Skeletal muscle tissue (tissue), 4 donors: Measurements from ENCODE around the gene AMBRA1. TPM values are rescaled to one million over a fixed set of nuclear protein-coding genes. Genes with fewer than 3 reads are reported as not detected.

Experiments used
- H3K27ac ChIP-seq: one replicate; pipeline ENCODE4 v1.7.0; 2013; ENCODE audit warnings: mild to moderate bottlenecking, low read depth, low read length, inconsistent platforms
- H3K27me3 ChIP-seq, 3 donors: one replicate each; pipeline ENCODE4 v1.7.0; 2013; ENCODE audit warnings: low read length in 3 of 3; ENCODE audit not compliant: control insufficient read depth in 3 of 3, insufficient read depth in 3 of 3
- H3K36me3 ChIP-seq, 3 donors: one replicate each; pipeline ENCODE4 v1.7.0; 2013; ENCODE audit warnings: low read length in 3 of 3; ENCODE audit not compliant: control insufficient read depth in 3 of 3, insufficient read depth in 3 of 3
- H3K4me1 ChIP-seq, 3 donors: one replicate each; pipeline ENCODE4 v1.7.0; 2013; ENCODE audit warnings: low read length in 3 of 3, mild to moderate bottlenecking in 3 of 3; ENCODE audit not compliant: control insufficient read depth in 3 of 3, insufficient read depth in 3 of 3
- H3K4me3 ChIP-seq, 3 donors: one replicate each; pipeline ENCODE4 v1.7.0; 2013; ENCODE audit warnings: low read length in 3 of 3
- H3K9ac ChIP-seq, 3 donors: one replicate each; pipeline ENCODE4 v1.7.0; 2013; ENCODE audit warnings: low read length in 3 of 3, mild to moderate bottlenecking in 3 of 3, moderate library complexity in 2 of 3, low read depth in 1 of 3
- H3K9me3 ChIP-seq, 3 donors: one replicate each; pipeline ENCODE4 v1.7.0; 2013; ENCODE audit warnings: low read length in 3 of 3; ENCODE audit not compliant: control insufficient read depth in 3 of 3
- total RNA-seq: library from RNA; depleted of rRNA; stranded (reverse); fragments of >200 nt; gene quantifications from one replicate; pipeline ENCODE4 v1.2.3, GENCODE V29; 2014
- donor health status: Osteomylitis.

AMBRA1 gene
- total RNA-seq, 1 donor from 2014 or later, result 17.7 TPM

DNA sequence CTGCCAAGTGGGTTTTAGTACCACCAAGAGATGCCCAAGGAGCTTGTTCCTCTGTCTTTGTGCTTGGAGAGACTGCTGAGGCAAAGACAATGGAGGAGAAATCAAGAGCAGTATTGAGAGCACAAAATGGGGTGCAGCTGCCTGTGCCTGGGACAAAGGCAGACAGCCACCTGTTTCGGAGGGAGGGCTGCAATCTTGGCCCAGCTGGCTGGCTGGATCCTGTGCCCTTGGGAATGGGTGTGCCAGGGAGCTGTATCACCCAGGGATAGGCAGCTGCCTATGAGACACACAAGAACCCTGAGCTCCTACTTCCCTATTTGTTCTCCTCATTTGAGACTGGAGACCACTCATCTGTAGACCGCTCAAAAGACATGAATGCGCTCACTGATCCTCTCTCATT, 178.9 kb downstream of the AMBRA1 start:
- no peaks in the 10 kb centered on the region for H3K27me3 ChIP-seq
- no peaks in the 10 kb centered on the region for H3K9me3 ChIP-seq
- no peaks in the 10 kb centered on the region for H3K4me1 ChIP-seq
- no peak overlapping the region for H3K27ac ChIP-seq
- H3K9ac ChIP-seq, result no peak overlapping the region
- no peak overlapping the region for H3K4me3 ChIP-seq
- peaks cover 30 to 45% (median 40%) of the 10 kb centered on the region in 3 donors for H3K36me3 ChIP-seq

DNA sequence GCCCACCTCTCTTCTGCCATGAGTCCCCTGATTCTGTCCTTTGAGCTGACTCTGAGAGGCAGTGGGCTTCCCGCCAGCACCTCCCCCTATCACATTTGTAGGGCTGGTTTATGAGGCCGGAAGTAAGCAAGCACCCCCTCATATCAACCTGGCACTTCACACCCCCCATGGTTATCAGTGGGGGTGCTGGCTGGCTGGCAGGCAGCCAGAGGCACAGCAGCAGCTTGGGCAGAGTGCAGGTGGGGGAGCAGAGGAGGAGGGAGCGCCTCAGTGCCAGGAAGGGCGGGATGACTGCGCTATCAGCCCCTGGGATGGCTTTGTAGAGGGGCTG, 179.4 kb downstream of the AMBRA1 start:
- Histone ChIP-seq H3K9me3 (no peaks in the 10 kb centered on the region), H3K4me1 (no peaks in the 10 kb centered on the region), H3K27ac (no peak overlapping the region), H3K27me3 (no peaks in the 10 kb centered on the region), H3K4me3 (no peak overlapping the region), H3K36me3 (peaks cover 32 to 46% (median 44%) of the 10 kb centered on the region in 3 donors), H3K9ac (no peak overlapping the region)

DNA sequence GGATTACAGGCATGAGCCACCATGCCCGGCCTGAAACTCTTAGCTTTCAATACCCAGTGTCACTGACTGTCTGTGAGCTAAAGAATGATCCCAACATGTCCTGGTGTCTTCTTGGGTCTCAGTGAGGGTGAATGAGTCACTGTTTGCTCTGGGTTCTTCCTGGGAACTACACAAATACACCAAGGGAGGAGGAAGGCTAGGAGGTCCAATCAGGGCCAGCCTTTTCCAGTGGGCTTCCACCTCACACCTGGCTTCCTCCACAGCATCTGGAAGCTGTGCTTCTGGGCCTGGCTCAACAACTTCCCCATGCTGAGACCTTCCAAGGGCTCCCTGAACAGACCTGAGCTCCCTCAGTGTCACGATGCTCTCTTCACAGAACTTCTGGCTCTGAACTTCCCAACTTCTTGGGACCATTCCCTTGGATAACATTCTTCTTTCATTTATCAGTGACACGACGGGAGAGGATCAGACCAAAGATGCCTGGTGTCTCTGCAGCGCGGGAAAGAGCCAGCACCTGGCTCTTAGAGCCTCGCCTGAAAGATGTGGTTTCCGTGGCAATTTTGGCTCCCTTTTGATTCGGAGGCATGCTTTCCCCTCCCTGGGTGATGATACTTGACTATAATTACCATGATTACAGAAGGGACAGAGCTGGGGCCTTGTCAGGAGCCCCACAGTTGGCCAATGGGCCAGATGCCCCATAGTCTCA, 179.9 kb downstream of the AMBRA1 start:
- Histone ChIP-seq H3K4me1 (no peaks in the 10 kb centered on the region), H3K4me3 (no peak overlapping the region), H3K27ac (no peak overlapping the region), H3K9me3 (no peaks in the 10 kb centered on the region), H3K27me3 (no peaks in the 10 kb centered on the region), H3K36me3 (peaks cover 34 to 48% (median 46%) of the 10 kb centered on the region in 3 donors), H3K9ac (no peak overlapping the region)

DNA sequence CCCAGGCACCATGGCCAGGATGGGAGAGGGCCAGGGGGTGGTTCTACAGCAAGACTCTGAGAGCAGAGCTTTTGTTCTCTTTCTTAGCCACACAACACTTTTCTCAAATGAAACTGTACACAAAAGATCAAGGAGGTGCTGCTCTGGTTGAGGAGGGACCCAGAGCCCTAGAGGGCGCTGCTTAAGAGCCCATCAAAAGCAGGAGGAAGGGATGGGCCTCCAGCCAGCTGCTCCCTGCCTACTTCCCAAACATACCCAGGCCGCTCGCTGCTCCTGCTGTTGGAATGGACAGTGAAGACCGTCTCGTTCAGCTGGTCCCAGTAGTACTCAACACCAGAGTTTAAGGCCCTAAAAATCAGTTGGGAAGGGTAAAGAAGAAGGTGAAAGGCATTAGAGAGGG, 183.8 kb downstream of the AMBRA1 start:
- Histone ChIP-seq H3K4me3 (no peak overlapping the region), H3K9ac (no peak overlapping the region), H3K9me3 (no peaks in the 10 kb centered on the region), H3K4me1 (peaks cover 0 to under 1% (median 0%) of the 10 kb centered on the region in 3 donors), H3K27me3 (no peaks in the 10 kb centered on the region), H3K27ac (no peak overlapping the region), H3K36me3 (peaks cover 38 to 44% (median 42%) of the 10 kb centered on the region in 3 donors)

DNA sequence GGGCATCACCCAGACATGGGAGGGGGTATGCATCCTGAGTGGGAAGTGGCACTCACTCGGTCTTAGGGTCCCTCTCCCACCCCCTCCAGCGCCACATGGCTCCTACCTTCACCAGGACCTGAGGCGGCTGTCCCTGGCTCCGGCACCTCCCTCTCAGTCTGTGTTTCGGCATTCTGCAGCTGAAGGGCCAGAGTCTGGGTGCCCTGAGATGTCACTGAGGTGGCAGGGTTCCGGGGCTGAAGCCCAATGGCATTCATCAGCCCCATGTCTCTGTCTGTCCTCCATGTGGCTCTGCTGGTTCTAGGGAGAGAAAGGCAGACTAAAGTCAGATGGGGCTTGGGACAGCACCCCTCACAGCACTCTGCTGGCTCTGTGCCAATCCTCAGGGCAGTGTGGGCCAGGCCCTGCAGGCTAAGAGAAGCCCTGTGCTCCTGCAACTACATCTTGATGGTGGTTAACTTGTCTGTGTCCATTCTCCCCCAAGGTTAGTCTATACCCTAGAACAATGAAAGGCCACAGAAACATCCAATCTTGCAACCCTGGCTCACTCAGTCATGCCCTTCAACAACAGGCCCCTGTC, 185.3 kb downstream of the AMBRA1 start:
- Histone ChIP-seq H3K9ac (no peak overlapping the region), H3K36me3 (peaks cover 29 to 34% (median 30%) of the 10 kb centered on the region in 3 donors), H3K27me3 (no peaks in the 10 kb centered on the region), H3K4me1 (peaks cover 0 to 8% (median 2%) of the 10 kb centered on the region in 3 donors), H3K9me3 (no peaks in the 10 kb centered on the region), H3K4me3 (no peak overlapping the region), H3K27ac (no peak overlapping the region)

DNA sequence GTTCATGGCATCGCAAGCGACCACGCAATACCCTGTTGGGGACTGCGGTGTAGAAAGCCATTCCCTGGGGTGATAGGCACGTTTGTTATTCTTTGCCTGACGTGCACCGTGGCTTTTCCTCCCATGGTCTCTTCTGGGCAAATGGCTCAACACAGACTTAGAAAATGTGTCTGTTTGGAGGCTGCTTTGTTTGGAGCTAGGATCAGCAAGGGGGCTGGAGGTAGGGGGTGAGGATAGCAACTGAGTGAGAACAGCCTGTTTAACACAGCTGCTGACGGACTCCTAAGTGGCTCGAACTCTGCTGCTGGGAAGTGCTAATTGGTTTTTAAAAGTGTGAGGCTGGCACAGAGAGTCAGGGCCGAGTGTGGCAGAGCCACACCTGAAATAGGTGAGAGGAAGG, 186.2 kb downstream of the AMBRA1 start:
- no peak overlapping the region for H3K27ac ChIP-seq
- H3K27me3 ChIP-seq, result no peaks in the 10 kb centered on the region
- H3K9me3 ChIP-seq, result no peaks in the 10 kb centered on the region
- H3K4me3 ChIP-seq, result no peak overlapping the region
- peaks cover 28 to 40% (median 33%) of the 10 kb centered on the region in 3 donors for H3K36me3 ChIP-seq
- no peak overlapping the region for H3K9ac ChIP-seq
- peaks cover 4 to 17% (median 9%) of the 10 kb centered on the region in 3 donors for H3K4me1 ChIP-seq

DNA sequence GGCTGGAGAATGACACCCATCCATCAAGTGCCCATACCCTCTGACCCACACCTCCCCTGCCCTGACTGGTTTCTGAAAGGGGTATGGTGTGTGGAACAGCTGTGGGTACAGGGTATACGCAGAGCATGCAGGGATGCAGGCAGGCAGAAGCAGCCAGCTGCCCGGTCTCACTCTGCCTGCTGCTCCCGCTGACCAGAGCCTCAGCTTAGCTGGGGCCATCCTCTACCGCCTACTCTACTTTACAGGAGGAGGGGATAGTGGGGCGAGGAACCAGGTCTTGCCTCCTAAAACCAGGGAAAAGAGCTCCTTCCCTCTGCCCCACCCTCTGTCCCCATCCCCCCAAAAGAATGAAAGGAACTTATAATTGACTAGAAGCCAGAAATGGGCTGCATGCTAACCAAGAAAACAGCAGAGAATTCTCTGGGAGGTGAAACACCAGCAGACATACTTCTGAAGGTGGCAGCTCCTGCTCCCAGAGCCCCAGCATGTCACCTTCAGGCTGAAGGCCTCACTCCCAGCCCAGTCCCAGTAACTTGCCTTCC, 189.3 kb downstream of the AMBRA1 start:
- no peaks in the 10 kb centered on the region for H3K9me3 ChIP-seq
- no peak overlapping the region for H3K9ac ChIP-seq
- no peaks in the 10 kb centered on the region for H3K27me3 ChIP-seq
- H3K4me3 ChIP-seq, result no peak overlapping the region
- H3K27ac ChIP-seq, result no peak overlapping the region
- peaks cover 4 to 17% (median 10%) of the 10 kb centered on the region in 3 donors for H3K4me1 ChIP-seq
- peaks cover 25 to 37% (median 25%) of the 10 kb centered on the region in 3 donors for H3K36me3 ChIP-seq

DNA sequence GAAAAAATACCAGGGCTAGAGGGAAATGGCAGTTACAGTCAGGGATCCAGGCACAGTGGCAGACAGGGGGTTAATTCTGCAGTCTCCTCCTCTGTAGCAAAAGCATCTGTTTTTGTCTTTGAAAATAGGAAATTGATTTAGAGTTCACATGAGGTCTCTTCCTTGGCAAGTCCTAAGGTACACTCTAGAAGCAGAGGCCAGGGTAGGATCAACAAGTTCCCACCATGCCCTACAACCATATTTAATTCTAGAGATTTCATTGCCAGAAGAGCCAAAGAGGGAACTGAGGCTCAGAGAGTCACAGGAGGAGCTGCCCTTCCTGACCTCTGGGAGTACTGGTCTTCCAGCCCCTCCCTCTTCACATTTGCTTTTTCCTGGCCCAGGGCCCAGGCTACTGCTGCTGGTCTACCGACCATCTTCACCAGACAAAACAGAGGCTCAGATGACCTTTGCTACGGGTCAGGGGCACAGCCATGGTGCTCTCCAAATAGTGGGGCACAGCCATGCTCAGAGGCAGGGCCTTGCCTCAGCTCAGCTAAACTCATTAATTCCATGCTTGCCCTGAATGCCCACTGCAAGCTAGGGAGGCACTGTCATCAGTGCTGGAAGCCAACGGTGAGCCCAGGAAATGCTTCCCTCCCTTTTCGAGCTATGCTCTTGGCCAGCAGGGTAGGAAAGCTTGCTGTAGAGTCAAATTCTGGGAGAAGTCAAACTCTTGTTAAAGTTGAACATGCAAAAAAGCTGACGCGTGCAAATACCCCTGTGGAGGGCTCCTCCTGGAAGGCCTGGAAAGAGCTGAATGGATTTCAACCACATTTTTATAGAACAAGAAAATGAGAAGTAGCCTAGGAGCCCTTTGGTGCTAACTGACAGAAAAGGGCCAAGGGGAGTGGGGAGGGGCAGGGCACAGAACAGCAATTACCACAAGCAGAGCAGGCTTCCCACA, 190.6 kb downstream of the AMBRA1 start:
- Histone ChIP-seq H3K27ac (no peak overlapping the region), H3K36me3 (peaks cover 17 to 28% (median 19%) of the 10 kb centered on the region in 3 donors), H3K9me3 (no peaks in the 10 kb centered on the region), H3K4me3 (peak overlapping the region in 1 of 3 donors; percentile 22), H3K9ac (no peak overlapping the region), H3K27me3 (no peaks in the 10 kb centered on the region), H3K4me1 (peaks cover 4 to 17% (median 10%) of the 10 kb centered on the region in 3 donors)

DNA sequence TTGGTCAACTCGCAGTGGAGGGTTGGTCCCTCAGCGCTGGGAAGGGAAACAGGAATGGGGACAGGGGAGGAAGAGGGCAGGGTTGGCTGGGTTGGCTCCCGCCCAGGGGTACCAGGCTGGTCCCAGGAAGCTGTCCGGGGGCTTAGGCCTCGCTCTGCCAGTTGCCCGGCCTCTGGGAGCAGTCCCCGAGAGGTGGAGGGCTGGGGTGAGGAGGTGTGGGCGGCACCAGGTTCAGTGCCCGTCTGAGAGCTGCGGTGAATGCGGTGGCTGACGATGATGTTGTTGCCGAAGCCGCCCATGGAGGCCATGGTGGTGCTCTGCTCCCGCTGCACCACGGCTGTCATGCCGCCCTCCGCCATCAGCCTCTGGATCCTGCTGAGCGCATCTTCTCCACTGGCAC, 196.3 kb downstream of the AMBRA1 start:
- Histone ChIP-seq H3K27me3 (no peaks in the 10 kb centered on the region), H3K27ac (no peak overlapping the region), H3K4me1 (peaks cover 0 to 5% (median 4%) of the 10 kb centered on the region in 3 donors), H3K4me3 (no peak overlapping the region), H3K9me3 (no peaks in the 10 kb centered on the region), H3K9ac (no peak overlapping the region), H3K36me3 (peaks cover 14 to 29% (median 19%) of the 10 kb centered on the region in 3 donors)
